Prostate gland (tissue), 2 donors: Measurements from ENCODE around the gene AUTS2.

Source experiments
- CTCF ChIP-seq, 4 experiments: fragments of 200-600 bp in 2 of 4; fragments of 450-650 bp in 2 of 4; sonication (generic) in 2 of 4; IDR thresholded peaks; 1 replicate in 3 of 4; 2 replicates in 1 of 4; pipeline ENCODE4 v1.5.1; 2016 to 2019; ENCODE audit warnings: antibody characterized with exemption in 4 of 4, mild to moderate bottlenecking in 2 of 4, moderate library complexity in 2 of 4
- POLR2A ChIP-seq: fragments of 450-650 bp; IDR thresholded peaks from one replicate; pipeline ENCODE4 v1.6.1; 2016; ENCODE audit warnings: antibody characterized with exemption, mild to moderate bottlenecking
- POLR2AphosphoS5 ChIP-seq: sonication (generic); formaldehyde crosslinking; IDR thresholded peaks from one replicate; pipeline ENCODE4 v1.6.1; 2017; ENCODE audit warnings: antibody characterized with exemption

- TF ChIP-seq CTCF (IDR thresholded peaks at IDR 0.05) (no peak), POLR2A (no peak), POLR2AphosphoS5 (no peak)
Observed at GRCh38 chr7:69608878-69609277, 10.6 kb downstream of the AUTS2 start.
